Measurements from ENCODE around the gene ZC3H6.
A peak's percentile ranks its signal among the peaks of the same experiment; 100 is the strongest.
"Not testable (repeated sequence)": the region's sequence is repeated elsewhere in the genome, so short reads cannot be mapped to it uniquely, and the experiment has no call there.

The ZC3H6 gene

GRCh38 chr2:112342067-112342550 is 66.7 kb downstream of the ZC3H6 start:
- Histone ChIP-seq H3K79me2 (ENCODE audit: insufficient read depth, low read length) (no peaks in the 10 kb centered on the region), H2AFZ (ENCODE audit: low read length) (no peak overlapping the region), H3K27me3 (ENCODE audit: insufficient read depth, low read length, poor library complexity, severe bottlenecking) (no peaks in the 10 kb centered on the region), H3K9me3 (ENCODE audit: insufficient read depth, low read depth, low read length) (no peaks in the 10 kb centered on the region), H3K4me1 (ENCODE audit: insufficient read depth, low read length, poor library complexity, severe bottlenecking) (peaks cover 15% of the 10 kb centered on the region), H3K4me2 (ENCODE audit: low read depth, low read length, poor library complexity, severe bottlenecking) (no peak overlapping the region), H3K36me3 (ENCODE audit: insufficient read depth, low read length) (no peaks in the 10 kb centered on the region), H3F3A (ENCODE audit: low read depth) (no peaks in the 10 kb centered on the region), H3K9me2 (replicated peaks; ENCODE audit: low read depth, low read length) (no peaks in the 10 kb centered on the region), H4K20me1 (ENCODE audit: insufficient read depth, low read length, poor library complexity, severe bottlenecking) (no peaks in the 10 kb centered on the region), H3K9ac (ENCODE audit: low read depth, low read length, poor library complexity, severe bottlenecking) (no peak overlapping the region), H3K4me3 (ENCODE audit: low read length, poor library complexity, severe bottlenecking) (no peak overlapping the region)
- TF ChIP-seq EZH2phosphoT487 (IDR thresholded peaks at IDR 0.05; ENCODE audit: borderline replicate concordance) = no peak
- TF ChIP-seq CTCF (conservative IDR thresholded peaks at IDR 0.05; ENCODE audit: low read length) = no peak

GRCh38 chr2:112343827-112344585 is 68.6 kb downstream of the ZC3H6 start:
- peaks cover 15% of the 10 kb centered on the region for H3K4me1 ChIP-seq (ENCODE audit: insufficient read depth, low read length, poor library complexity, severe bottlenecking)
- H4K20me1 ChIP-seq (ENCODE audit: insufficient read depth, low read length, poor library complexity, severe bottlenecking) = no peaks in the 10 kb centered on the region
- H3K9me2 ChIP-seq (replicated peaks; ENCODE audit: low read depth, low read length) = no peaks in the 10 kb centered on the region
- H3K9me3 ChIP-seq (ENCODE audit: insufficient read depth, low read depth, low read length) = no peaks in the 10 kb centered on the region
- H3K4me2 ChIP-seq (ENCODE audit: low read depth, low read length, poor library complexity, severe bottlenecking) = no peak overlapping the region
- H2AFZ ChIP-seq (ENCODE audit: low read length) = peak overlapping the region; percentile 87
- no peak overlapping the region for H3K9ac ChIP-seq (ENCODE audit: low read depth, low read length, poor library complexity, severe bottlenecking)
- no peaks in the 10 kb centered on the region for H3F3A ChIP-seq (ENCODE audit: low read depth)
- no peaks in the 10 kb centered on the region for H3K36me3 ChIP-seq (ENCODE audit: insufficient read depth, low read length)
- H3K4me3 ChIP-seq (ENCODE audit: low read length, poor library complexity, severe bottlenecking) = no peak overlapping the region
- no peaks in the 10 kb centered on the region for H3K79me2 ChIP-seq (ENCODE audit: insufficient read depth, low read length)
- H3K27me3 ChIP-seq (ENCODE audit: insufficient read depth, low read length, poor library complexity, severe bottlenecking) = no peaks in the 10 kb centered on the region
- TF ChIP-seq CTCF (conservative IDR thresholded peaks at IDR 0.05; ENCODE audit: low read length) = no peak
- TF ChIP-seq EZH2phosphoT487 (IDR thresholded peaks at IDR 0.05; ENCODE audit: borderline replicate concordance) = no peak

GRCh38 chr2:112345030-112346027 is 69.9 kb downstream of the ZC3H6 start:
- Histone ChIP-seq H3K36me3 (ENCODE audit: insufficient read depth, low read length) (no peaks in the 10 kb centered on the region), H3K27me3 (ENCODE audit: insufficient read depth, low read length, poor library complexity, severe bottlenecking) (no peaks in the 10 kb centered on the region), H3K9me2 (replicated peaks; ENCODE audit: low read depth, low read length) (no peaks in the 10 kb centered on the region), H3K9ac (ENCODE audit: low read depth, low read length, poor library complexity, severe bottlenecking) (no peak overlapping the region), H4K20me1 (ENCODE audit: insufficient read depth, low read length, poor library complexity, severe bottlenecking) (no peaks in the 10 kb centered on the region), H3K9me3 (ENCODE audit: insufficient read depth, low read depth, low read length) (no peaks in the 10 kb centered on the region), H3K4me1 (ENCODE audit: insufficient read depth, low read length, poor library complexity, severe bottlenecking) (peaks cover 10% of the 10 kb centered on the region), H3F3A (ENCODE audit: low read depth) (no peaks in the 10 kb centered on the region), H3K4me3 (ENCODE audit: low read length, poor library complexity, severe bottlenecking) (no peak overlapping the region), H3K79me2 (ENCODE audit: insufficient read depth, low read length) (no peaks in the 10 kb centered on the region), H3K4me2 (ENCODE audit: low read depth, low read length, poor library complexity, severe bottlenecking) (no peak overlapping the region), H2AFZ (ENCODE audit: low read length) (peak overlapping the region; percentile 87; the same call in 1 of the 2 replicates)
- TF ChIP-seq EZH2phosphoT487 (IDR thresholded peaks at IDR 0.05; ENCODE audit: borderline replicate concordance) (no peak), CTCF (conservative IDR thresholded peaks at IDR 0.05; ENCODE audit: low read length) (no peak)

- not testable (repeated sequence) for H3K79me2 ChIP-seq (ENCODE audit: insufficient read depth, low read length); H3K27me3 ChIP-seq (ENCODE audit: insufficient read depth, low read length, poor library complexity, severe bottlenecking); H3K4me3 ChIP-seq (ENCODE audit: low read length, poor library complexity, severe bottlenecking); H3K4me2 ChIP-seq (ENCODE audit: low read depth, low read length, poor library complexity, severe bottlenecking); H3F3A ChIP-seq (ENCODE audit: low read depth); H3K36me3 ChIP-seq (ENCODE audit: insufficient read depth, low read length); H3K9me3 ChIP-seq (ENCODE audit: insufficient read depth, low read depth, low read length); H3K9ac ChIP-seq (ENCODE audit: low read depth, low read length, poor library complexity, severe bottlenecking); H3K9me2 ChIP-seq (replicated peaks; ENCODE audit: low read depth, low read length); H4K20me1 ChIP-seq (ENCODE audit: insufficient read depth, low read length, poor library complexity, severe bottlenecking); H3K4me1 ChIP-seq (ENCODE audit: insufficient read depth, low read length, poor library complexity, severe bottlenecking)
- H2AFZ ChIP-seq (ENCODE audit: low read length) = peak overlapping the region; percentile 64
These were observed 76.9 kb downstream of the ZC3H6 start for GRCh38 chr2:112352292-112352691.
